NCI-H1436 treated with DMSO at 0.1 percent for 48 hours (cell line): ENCODE results near the gene MT2A.
"Not testable (repeated sequence)": the region's sequence is repeated elsewhere in the genome, so short reads cannot be mapped to it uniquely, and the experiment has no call there.

Experiments
- DNase-seq: peaks from one replicate; lab custom pipeline; 2025; lab: John Stamatoyannopoulos, UW

MT2A gene

DNA sequence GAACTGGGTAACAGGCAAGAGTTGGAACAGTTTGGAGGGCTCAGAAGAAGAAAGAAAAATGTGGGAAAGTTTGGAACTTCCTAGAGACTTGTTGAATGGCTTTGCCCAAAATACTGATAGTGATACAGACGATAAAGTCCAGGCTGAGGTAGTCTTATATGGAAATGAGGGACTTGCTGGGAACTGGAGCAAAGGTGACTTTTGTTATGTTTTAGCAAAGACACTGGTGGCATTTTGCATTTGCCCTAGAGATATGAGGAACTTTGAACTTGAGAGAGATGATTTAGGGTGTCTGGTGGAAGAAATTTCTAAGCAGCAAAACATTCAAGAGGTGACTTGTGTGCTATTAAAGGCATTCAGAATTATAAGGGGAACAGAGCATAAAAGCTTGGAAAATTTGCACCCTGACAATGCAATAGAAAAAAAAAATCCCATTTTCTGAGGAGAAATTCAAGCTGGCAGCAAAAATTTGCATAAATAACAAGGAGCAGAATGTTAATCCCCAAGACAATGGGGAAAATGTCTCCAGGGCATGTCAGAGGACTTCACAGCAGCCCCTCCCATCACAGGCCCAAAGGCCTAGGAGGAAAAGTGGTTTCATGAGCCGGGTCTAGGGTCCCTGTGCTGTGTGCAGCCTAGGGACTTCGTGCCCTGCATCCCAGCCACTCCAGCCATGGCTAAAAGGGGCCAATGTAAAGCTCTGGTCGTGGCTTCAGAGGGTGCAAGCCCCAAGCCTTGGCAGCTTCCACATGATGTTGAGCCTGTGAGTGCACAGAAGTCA lies 13.5 kb downstream of the MT2A start:
- not testable (repeated sequence) for DNase-seq

DNA sequence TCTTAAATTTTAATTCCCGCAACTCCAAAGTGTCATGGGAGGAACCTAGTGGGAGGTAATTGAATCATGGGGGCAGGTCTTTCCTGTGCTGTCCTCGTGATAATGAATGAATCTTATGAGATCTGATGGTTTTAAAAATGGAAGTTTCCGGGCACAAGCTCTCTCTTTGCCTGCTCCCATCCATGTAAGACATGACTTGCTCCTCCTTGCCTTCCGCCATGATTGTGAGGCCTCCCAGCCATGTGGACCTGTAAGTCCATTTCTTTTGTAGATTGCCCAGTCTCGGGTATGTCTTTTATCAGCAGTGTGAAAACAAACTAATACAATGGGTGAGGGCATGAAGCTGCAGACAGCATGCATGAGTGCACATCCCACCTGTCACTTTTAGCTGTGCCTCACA lies 14.8 kb downstream of the MT2A start:
- not testable (repeated sequence) for DNase-seq

DNA sequence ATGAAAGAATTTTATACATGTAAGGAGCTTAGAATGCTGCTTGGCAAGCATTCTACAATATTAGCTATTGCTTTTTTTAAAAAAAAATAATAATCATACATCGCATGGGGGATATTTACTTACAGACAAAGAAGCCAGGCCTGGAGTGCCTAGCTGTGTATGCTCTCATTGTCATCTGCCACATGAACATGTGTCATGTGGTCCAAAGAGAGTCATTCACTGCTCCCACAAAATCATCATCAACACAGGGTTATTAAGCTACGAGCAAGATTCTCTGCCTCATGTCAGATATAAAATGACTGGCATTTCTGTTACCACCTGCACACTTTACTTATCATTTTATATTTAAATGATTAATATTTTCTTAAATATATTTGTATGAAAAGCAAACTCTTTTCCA lies 15.3 kb downstream of the MT2A start:
- DNase-seq: no peak

DNA sequence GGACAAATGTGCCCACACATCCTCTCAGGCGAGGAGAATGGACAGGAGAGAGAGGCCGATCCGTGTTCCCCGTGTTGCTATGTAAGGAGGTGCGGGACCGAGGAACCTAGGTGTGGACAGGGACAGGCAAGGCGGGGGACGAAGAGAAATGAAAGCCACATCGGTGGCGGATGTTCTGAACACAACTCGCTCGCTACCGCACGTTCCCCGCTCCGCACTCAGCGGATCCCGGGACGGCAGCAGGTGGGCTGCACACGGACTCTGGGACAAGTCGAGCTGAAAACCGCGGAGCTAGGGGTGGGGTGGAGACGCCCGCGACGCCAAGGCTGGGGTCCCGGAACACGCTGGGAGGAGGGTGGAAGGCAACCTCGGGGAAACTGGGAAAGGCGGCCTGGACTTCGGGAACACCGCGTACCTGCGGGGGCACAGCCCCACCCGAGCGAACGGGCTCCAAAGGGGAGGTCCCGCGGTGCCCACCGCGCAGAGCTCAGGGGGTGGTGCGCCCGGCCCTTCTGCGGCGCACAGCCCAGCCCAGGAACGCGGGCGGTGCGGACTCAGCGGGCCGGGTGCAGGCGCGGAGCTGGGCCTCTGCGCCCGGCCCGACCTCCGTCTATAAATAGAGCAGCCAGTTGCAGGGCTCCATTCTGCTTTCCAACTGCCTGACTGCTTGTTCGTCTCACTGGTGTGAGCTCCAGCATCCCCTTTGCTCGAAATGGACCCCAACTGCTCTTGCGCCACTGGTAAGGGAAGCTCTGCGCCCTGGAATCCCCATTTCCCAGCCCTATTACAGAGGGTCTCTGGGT lies 17.0 kb downstream of the MT2A start, which contains the start of gene MT1E:
Gene MT1E, plus strand, starts transcription at position 642 of the 803 bp plus-strand sequence. Its CDS starts 71 bp downstream, at position 713.
- no peak for DNase-seq

DNA sequence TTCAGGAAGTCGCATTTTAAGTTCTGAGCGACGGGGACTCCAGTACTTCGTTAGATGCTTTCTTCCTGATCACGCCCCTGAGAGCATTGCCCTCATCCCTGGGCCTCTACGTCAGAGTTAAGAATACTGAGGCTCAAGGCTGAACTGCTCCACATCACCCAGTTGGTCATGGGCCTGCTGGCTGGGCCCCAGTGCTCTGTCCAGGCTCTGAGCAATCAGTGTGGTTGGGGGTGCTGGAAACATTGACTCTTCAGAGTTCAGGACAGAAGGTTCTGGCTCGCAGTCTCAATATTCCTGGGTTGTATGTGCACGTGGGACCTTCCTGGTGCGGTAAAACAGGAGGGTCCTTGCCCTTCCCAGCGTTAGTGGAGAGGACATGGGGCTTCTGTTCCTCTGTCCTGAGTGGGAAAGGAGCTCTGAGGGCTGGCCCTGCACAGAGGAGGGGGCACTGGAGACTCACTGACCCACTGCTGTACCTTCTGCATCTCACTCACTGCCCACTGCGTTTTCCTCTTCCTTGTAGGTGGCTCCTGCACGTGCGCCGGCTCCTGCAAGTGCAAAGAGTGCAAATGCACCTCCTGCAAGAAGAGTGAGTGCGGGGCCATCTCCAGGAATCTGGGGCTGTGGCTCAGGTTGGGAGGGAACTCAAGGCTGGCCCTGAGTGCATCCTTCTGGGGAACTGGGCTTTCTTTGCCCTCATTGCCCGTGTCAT lies 17.7 kb downstream of the MT2A start:
- DNase-seq: no peak

DNA sequence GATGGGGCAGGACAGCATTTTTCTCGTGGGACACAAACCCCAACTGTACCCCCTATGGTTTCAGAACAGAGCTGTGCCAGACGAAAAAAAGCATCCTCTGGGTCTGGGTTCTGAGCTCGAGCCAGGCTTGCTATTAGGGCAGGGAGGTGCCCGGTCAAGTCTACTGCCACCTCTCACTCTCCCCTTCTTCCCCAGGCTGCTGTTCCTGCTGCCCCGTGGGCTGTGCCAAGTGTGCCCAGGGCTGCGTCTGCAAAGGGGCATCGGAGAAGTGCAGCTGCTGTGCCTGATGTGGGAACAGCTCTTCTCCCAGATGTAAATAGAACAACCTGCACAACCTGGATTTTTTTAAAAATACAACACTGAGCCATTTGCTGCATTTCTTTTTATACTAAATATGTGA lies 18.3 kb downstream of the MT2A start:
- DNase-seq: no peak

DNA sequence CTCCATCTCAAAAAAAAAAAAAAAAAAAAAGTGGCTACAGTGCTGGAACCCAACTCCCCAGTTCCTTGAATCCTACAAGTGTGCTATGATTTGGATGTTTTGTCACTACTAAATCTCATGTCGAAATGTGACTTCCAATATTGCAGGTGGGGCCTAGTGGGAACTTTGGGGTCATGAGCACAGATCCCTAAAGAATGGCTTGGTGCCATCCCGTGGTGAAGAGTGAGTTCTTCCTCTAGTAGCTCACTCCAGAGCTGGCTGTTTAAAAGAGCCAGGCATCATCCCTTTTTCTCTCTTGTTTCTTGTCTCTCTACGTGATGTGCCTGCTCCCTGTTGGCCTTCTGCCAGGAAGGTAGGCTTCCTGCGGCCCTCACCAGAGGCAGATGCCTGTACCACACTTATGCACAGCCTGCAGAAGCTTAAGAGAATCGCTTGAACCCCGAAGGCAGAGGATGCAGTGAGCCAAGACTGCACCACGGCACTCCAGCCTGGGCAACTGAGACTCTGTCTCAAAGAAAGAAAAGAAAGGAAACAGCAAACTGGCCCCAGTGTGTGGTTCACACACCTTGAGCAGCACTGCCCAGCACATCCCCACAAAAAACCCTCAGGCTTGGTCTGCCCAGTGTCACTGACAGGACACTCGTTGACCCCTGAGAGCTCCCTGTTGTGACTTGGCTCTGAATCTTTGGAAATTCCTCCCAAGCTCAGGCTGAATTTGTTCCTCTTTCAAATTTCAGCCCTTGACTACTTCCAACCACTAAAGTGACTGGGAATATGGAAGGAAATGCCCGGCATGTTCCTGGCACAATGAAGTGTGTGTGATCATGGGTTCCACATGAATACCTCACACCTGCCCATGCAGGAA lies 20.3 kb downstream of the MT2A start:
- DNase-seq: no peak

DNA sequence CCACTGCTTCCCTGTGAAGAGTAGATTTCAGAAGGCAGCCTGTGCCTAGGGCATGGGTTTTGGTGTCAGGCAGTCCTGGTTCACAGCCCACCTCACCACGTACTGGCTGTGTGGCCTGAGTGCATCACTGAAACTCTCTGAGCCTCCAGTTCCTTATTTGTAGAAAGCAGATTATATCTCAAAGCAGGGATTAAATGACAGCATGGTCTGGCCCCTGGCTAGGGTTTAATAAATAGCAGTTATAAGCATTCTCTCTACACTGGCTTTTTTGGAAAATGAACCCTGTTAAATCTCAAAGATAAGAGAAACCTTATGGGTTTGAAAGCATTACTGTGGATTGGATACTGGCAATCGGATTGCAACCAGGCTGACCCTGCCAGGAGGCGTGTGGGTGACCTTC lies 21.1 kb downstream of the MT2A start:
- no peak for DNase-seq

DNA sequence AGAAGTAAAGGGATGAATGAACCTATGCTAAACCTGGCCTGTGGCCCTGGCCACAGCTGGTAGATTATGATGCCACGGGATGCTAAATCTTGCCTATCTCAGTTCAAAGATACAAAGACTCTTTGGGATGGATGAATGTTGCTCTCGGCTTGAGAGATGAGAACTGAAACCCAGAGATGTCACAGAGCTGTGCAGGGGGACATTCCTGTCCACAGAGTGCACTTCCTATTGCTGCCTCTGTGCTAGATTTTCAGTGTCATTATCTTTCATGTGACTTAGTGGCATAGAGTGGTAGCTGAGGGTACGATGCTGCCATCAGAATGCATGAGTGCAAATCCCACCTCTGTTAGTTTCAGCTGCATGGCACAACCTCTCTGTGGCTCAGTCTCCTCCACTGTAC lies 21.8 kb downstream of the MT2A start:
- DNase-seq: no peak

DNA sequence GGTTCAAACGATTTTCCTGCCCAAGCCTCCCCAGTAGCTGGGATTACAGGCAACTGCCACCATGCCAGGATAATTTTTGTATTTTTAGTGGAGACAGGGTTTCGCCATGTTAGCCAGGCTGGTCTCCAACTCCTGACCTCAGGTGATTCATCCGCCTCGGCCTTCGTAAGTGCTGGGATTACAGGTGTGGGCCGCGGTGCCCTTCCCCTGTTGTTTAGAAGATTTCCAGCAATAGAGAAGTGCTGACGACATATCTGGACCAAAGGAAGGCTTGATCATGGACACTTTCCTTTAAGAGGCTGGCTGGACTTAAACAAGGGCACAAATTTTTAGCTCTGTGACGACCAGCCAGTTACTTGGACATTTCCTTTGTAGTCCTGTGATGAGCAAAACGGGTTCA lies 22.8 kb downstream of the MT2A start:
- DNase-seq: no peak

DNA sequence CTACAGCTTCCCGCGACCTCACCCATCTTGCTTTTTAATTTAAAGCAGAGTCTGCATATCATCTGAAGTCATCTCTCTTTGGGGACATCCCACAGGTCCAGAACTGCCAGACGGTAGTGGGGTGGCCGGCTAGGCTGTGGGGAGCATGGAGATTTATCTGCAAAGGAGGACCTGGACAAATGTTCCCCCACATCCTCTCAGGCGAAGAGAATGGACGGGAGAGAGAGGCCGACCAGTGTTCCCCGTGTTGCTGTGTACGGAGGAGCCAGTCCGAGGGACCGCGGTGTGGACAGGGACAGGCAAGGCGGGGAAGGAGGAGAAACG lies 23.4 kb downstream of the MT2A start:
- no peak for DNase-seq

DNA sequence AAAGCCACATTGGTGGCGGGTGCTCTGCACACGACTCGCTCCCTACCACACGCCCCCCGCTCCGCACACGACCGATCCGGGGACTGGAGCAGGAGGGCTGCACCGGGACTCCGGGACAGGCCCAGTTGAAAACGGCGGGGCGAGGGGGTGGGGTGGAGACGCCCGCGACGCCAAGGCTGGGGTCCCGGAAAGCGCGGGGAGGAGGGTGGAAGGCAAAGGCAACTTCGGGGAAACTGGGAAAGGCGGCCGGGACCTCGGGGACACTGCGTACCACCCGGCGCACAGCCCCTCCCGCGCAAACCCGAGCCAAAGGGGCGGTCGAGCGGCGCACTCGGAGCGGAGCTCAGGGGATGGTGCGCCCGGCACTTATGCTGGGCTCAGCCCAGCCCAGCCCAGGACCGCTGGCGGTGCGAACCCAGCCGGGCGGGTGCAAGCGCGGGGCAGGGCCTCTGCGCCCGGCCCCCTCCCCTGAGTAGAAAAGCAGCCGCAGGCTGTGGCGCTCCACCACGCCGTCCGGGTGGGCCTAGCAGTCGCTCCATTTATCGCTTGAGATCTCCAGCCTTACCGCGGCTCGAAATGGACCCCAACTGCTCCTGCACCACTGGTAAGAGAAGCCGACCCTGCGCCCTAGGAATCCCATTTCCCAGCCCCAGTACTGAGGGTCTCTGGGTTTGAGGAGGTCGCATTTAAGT lies 23.9 kb downstream of the MT2A start, which contains the start of gene MT1M:
Gene MT1M, plus strand, starts transcription at position 504 of the 692 bp plus-strand sequence. Its CDS starts 73 bp downstream, at position 577.
- no peak for DNase-seq

DNA sequence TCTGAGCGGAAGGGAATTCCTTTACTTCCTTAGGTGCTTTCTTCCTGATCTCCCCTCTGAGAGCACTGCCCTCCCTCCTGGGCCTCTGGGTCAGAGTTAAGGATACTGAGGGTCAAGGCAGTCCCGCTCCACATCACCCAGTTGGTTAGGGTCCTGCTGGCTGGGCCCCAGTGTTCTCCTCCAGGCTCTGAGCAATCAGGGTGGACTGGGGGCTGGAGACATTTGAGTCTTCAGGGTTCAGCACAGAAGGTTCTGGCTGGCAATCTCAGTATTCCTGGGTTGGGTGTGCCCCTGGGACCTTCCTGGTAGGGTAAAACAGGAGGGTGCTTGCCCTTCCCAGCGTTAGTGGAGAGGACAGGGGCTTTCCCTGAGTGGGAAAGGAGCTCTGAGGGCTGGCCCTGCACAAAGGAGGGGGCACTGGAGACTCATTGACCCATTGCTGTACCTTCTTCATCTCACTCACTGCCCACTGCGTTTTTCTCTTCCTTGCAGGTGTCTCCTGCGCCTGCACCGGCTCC lies 24.5 kb downstream of the MT2A start:
- DNase-seq: no peak

DNA sequence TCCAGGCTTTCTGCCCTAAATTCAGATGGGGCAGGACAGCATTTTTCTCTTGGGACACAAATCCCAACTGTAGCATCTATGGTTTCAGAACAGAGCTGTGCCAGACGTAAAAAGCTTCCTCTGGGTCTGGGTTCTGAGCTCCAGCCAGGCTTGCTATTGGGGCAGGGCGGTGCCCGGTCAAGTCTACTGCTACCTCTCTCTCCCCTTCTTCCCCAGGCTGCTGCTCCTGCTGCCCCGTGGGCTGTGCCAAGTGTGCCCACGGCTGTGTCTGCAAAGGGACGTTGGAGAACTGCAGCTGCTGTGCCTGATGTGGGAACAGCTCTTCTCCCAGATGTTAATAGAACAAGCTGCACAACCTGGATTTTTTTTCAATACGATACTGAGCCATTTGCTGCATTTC lies 25.2 kb downstream of the MT2A start:
- DNase-seq: no peak

DNA sequence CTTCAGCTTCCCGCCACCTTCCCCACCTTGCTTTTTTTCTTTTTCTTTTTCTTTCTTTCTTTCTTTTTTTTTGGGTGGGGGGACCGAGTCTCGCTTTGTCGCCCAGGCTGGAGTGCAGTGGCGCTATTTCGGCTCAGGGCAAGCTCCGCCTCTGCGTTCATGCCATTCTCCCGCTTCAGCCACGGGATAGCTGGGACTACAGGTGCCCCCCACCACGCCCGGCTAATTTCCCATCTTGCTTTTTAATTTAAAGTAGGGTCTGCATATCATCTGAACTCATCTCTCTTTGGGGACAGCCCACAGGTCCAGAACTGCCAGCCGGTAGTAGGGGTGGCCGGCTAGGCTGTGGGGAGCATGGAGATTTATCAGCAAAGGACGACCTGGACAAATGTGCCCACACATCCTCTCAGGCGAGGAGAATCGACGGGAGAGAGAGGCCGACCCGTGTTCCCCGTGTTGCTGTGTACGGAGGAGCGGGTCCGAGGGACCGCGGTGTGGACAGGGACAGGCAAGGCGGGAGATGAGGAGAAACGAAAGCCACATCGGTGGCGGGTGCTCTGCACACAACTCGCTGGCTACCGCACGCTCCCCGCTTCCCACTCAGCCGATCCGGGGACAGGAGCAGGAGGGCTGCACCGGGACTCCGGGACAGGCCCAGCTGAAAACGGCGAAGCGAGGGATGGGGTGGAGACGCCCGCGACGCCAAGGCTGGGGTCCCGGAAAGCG lies 26.5 kb downstream of the MT2A start:
- DNase-seq: no peak

DNA sequence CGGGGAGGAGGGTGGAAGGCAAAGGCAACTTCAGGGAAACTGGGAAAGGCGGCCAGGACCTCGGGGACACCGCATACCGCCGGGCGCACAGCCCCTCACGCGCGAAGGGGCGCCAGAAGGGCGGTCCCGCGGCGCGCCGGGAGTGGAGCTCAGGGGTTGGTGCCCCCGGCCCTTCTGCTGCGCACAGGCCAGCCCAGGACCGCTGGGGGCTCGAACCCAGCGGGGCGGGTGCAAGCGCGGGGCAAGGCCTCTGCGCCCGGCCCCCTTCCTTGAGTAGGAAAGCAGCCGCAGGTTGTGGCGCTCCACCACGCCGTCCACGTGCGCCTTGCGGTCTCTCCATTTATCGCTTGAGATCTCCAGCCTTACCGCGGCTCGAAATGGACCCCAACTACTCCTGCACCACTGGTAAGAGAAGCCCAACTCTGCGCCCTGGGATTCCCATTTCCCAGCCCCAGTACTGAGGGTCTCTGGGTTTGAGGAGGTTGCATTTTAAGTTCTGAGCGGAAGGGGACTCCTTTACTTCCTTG lies 27.1 kb downstream of the MT2A start:
- no peak for DNase-seq

DNA sequence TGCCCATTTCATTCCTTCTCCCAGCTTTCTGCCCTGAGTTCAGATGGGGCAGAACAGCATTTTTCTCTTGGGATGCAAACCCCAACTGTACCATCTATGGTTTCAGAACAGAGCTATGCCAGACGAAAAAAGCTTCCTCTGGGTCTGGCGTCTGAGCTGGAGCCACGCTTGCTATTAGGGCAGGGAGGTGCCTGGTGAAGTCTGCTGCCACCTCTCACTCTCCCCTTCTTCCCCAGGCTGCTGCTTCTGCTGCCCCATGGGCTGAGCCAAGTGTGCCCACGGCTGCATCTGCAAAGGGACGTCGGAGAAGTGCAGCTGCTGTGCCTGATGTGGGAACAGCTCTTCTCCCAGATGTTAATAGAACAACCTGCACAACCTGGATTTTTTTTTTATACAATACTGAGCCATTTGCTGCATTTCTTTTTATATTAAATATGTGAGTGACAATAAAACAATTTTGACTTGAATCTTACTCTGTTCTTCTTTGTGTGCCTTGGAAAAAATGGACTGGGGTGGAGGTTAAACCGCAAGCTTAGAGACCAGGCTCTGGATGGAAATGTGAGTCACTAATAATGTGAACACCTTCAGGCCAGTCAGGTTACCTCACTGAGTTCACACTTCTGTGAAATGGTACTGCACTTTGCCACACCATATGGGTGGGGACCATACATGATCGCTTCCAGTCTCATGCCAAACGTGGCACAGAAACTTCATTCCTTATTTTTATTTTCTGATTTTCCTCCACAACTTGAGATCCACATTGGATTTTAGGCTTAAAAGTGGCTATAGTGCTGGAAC lies 28.4 kb downstream of the MT2A start:
- DNase-seq: no peak

DNA sequence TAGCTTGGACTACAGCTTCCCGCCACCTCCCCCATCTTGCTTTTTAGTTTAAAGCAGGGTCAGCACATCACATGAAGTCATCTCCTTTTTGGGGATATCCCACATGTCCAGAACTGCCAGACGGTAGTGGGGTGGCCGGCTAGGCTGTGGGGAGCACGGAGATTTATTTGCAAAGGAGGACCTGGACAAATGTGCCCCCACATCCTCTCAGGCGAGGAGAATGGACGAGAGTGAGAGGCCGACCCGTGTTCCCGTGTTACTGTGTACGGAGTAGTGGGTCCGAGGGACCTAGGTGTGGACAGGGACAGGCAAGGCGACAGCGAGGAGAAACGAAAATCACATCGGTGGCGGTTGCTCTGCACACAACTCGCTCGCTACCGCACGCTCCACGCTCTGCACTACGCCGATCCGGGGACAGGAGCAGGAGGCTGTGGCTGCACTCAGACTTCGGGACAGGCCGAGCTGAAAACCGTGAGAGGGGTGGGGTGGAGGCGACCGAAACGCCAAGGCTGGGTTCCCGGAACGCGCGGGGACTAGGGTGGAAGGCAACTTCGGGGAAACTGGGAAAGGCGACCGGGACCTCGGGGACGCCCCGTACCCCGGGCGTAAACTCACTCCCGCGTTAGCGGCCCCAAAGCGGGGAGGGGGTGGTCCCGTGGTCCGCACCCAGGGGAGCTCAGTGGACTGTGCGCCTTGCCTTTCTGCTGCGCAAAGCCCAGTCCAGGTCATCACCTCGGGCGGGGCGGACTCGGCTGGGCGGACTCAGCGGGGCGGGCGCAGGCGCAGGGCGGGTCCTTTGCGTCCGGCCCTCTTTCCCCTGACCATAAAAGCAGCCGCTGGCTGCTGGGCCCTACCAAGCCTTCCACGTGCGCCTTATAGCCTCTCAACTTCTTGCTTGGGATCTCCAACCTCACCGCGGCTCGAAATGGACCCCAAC lies 29.7 kb downstream of the MT2A start, which contains the start of gene MT1A:
Gene MT1A, plus strand, starts transcription at position 853 of the 937 bp plus-strand sequence. Its CDS starts 73 bp downstream, at position 926.
- DNase-seq: no peak
